Motor neuron (in vitro differentiated cells): ENCODE measurements around the gene FAM222A. TPM values are rescaled to one million over a fixed set of nuclear protein-coding genes. Genes with fewer than 3 reads are reported as not detected.

ENCODE experiments used
- ATAC-seq, 8 experiments: fragments of 200-7000 bp; cut with Tn5 transposase; replicated peaks in 6 of 8; 2 replicates each; pipeline ENCODE4 v1.8.0; 2021; ENCODE audit warnings: mild to moderate bottlenecking in 8 of 8, moderate library complexity in 8 of 8
- H3K27ac ChIP-seq, 2 donors: fragments of 250-450 bp; sonication (Bioruptor Pico); 2 replicates each; pipeline ENCODE4 v1.9.0; 2021; ENCODE audit warnings: antibody characterized with exemption in 2 of 2, mild to moderate bottlenecking in 2 of 2, moderate library complexity in 1 of 2
- H3K4me1 ChIP-seq, 2 donors: fragments of 250-450 bp; sonication (Bioruptor Pico); replicated peaks in 1 of 2; 2 replicates each; pipeline ENCODE4 v1.6.1; 2021; ENCODE audit warnings: antibody characterized with exemption in 2 of 2, mild to moderate bottlenecking in 2 of 2, moderate library complexity in 1 of 2
- H3K4me3 ChIP-seq, 5 donors: fragments of 250-450 bp; sonication (Bioruptor Pico); 2 replicates each; pipeline ENCODE4 v1.9.0; 2021; ENCODE audit warnings: antibody characterized with exemption in 5 of 5, mild to moderate bottlenecking in 5 of 5, moderate library complexity in 4 of 5
- WGBS, 10 experiments: fragments of 450-650 bp; shearing (Covaris generic); methylation state at CpG; one replicate each; pipeline ENCODE4 v1.0.0; 2022; 5-methylcytosine and 5-hydroxymethylcytosine counted together
- in situ Hi-C, 9 experiments: fragments of 400-800 bp; cut with MboI; loops; one replicate each; pipeline ENCODE4 v1.15.0; 2021; ENCODE audit warnings: low sequenced_read_pairs in 9 of 9, low pct_unique_long_range_greater_than_20kb in 2 of 9; ENCODE audit not compliant: unreplicated experiment in 9 of 9
- total RNA-seq, 8 experiments: library from RNA; unstranded; fragments of 300-600 nt; gene quantifications; 2 replicates each; pipeline versions ENCODE4 v1.2.3 to v1.2.4, GENCODE V29; 2022

FAM222A gene
- total RNA-seq, 8 experiments from 2014 or later: 0.73 to 17.8 (median 8.1) TPM

DNA sequence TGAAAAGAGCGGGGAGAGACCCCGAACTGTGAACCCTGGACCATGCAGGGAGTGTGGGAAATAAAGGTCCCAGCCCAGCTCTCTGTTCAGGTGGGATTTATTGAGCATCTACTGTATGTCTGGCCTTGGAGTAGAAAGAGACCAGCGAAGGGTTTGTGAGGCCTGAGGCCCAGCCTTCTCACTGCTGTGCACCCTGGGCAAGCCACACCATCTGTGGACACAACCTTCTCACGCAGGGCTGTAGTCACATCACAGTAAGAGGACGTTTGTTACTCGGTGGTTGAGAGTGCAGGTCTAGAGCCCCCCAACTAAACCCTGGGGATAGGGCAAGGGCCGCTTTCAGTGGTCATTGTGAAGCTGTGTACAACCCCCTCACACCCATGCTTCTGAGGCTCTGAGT is 18.2 kb downstream of the FAM222A start:
- peak overlapping the region; percentile 36 to 69 for H3K27ac ChIP-seq
- no peak overlapping the region for H3K4me3 ChIP-seq
- 33 to 90% (median 81%) methylated on average over 1 to 6 of the region's 7 CpGs; no CpG with 5 or more reads in 5 of the 10 experiments for whole genome bisulfite sequencing, 10 experiments
- peaks cover 53 to 62% of the 10 kb centered on the region in 2 donors for H3K4me1 ChIP-seq
- no peak for ATAC-seq
- in situ Hi-C loops: no loop called here

DNA sequence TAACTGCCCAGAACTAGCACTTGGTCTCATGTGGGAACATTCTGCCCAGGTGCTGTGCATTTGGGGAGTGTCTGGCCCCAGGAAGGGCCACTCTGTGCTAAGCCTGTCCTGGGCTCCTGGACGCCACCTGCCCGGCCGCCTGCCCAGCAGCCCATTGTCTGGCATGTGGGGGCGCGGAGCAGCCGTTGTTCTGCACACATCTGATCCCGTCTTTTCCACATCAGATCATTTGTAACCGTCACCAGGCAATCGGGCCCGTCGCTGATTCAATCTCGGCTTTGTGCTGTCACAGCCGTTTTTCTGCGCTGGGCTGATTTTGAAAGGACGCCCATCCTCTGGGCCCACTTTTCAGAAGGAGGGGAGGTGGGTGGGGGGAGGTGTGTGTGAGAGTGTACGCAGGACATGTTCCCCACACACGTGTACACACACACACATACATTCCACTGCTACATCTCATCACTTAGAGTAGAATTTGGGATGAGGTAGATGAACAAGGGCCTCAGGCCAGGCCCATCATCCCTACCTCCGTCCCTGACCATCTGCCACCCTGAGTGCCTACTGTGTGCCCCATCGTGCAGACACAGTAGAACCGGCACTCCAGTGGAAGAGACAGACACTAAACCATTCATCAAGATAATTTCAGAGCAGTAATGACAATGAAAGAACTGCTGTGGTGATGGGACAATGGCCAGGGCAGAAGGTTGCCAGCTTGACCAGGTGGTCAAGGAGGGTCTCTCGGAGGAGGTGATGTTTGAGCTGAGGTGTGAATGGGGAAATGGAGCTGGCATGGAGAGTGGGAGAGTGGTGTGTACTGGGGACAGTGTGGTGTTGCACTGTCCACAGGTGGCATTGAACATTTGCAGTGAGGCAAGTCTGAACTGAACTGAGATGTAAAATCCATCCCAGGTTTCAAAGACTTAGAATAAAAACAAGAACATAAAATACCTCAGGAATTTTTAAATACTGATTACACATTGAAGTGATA is 19.0 kb downstream of the FAM222A start:
- no peak overlapping the region for H3K4me3 ChIP-seq
- peak in 5 of 8 experiments; percentile 15 to 46 (median 22) for ATAC-seq
- peak overlapping the region; percentile 36 to 69 for H3K27ac ChIP-seq
- 10 to 80% (median 47%) methylated on average over 1 to 6 of the region's 21 CpGs; no CpG with 5 or more reads in 3 of the 10 experiments for WGBS, 10 experiments
- H3K4me1 ChIP-seq: peaks cover 53 to 62% of the 10 kb centered on the region in 2 donors
- in situ Hi-C loops: no loop called here

DNA sequence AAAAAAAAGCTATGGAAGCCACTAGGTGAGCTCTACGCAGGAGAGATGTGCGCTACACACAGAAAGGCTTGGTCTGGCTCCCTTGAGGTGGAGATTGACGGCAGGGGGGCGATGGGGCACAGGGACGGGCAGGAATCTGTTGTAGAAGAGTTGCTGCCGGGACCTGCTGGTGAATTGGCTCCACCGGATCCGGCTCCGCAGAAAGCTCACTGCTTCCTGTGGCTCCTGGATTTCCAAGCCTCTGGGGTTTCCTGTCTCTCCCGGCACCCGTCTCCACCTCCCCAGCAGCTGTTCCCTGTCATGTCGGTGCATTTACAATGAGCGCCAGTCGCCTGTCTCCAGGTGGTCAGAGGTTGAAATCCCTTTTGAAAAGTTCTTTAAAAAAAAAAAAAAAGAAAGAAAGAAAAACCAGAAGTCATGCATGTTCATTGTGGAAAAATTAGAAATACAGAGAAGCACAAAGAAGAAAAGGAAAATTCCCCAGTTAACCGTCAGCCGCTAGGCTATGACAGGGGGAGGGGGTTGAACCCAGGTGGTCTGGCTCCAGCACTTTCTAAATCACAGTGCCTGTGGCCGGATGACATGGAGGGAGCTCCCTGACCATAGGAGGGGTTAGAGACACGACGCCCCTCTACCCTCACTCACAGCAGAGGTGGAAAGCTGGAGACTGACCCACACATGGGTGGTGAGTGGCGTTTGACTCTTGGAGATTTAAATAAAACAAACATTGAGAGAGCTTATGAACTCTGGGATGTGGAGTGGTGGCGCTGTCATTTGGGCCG is 20.8 kb downstream of the FAM222A start:
- Histone ChIP-seq H3K4me3 (peak overlapping the region in 1 of 5 donors; percentile 8), H3K4me1 (peaks cover 67 to 76% of the 10 kb centered on the region in 2 donors), H3K27ac (no peak overlapping the region)
- ATAC-seq: peak in 1 of 8 experiments; percentile 20
- WGBS, 10 experiments: 18 to 69% (median 43%) methylated on average over 1 to 15 of the region's 22 CpGs; no CpG with 5 or more reads in 1 of the 10 experiments
- in situ Hi-C loops: no loop called here

DNA sequence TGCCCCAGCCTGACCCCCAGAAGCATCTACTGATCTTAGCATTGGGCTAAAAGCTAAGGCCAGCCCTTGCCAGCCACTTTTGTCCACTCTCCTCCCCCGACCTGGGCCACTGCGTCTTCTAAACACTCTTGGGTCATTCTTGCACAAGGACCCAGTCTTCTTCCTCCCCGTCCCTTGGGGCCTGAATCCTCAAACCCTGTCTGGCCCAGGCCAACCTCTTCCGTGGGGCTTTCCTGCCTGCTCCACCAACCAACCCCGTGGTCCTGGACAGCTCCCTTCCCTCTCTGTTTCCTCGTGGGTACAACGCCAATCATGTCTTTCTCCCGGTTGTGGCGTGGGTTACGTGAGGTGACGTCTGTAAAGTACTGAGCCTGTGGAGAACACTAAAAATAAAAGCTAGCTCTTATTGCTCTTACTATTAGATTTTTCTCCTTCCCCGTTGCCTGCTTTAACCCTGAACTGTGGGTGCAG is 21.5 kb downstream of the FAM222A start:
- Histone ChIP-seq H3K27ac (no peak overlapping the region), H3K4me3 (no peak overlapping the region), H3K4me1 (peaks cover 74 to 83% of the 10 kb centered on the region in 2 donors)
- ATAC-seq: no peak
- in situ Hi-C loops: no loop called here
- 0 to 73% (median 50%) methylated on average over 1 to 9 of the region's 12 CpGs; no CpG with 5 or more reads in 2 of the 10 experiments for WGBS, 10 experiments

DNA sequence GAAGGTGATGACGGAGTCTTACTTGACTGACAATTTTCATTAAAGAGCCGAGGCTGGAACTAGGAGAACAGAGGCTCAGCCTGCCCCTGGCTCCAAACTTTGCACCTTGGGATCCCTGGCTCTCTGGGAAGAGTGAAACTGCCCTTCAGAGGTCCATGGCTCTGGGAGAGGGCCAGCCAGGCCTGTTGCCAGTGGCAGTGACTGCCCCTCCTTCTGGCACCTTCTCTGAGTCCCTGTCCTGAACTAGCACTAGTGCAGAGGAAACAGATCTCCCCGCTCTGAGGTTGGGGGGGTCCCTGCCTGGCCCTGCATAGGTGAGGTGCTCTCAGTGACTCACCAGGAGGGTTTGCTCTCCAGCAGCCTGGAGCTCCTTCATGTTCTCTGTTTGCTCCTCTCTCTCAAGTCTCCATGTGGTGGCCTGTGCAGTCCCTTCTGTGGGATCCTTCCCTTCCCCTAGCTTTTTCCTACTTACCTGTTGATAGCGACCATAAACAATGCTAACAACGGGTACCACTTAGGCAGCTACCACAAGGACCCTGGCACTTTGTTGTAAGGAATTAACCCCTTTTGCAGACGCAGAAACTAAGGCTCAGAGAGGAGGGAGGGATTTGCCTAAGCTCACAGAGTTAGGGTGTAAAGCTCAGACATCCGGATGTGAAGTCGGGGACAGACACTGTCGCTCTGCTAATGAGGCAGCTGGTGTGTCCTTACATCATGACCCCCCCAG is 22.4 kb downstream of the FAM222A start:
- in situ Hi-C loops: no loop called here
- Histone ChIP-seq H3K4me1 (peaks cover 75 to 84% of the 10 kb centered on the region in 2 donors), H3K27ac (peak overlapping the region; percentile 73 to 81), H3K4me3 (no peak overlapping the region)
- WGBS, 10 experiments: 15 to 74% (median 40%) methylated on average over 1 to 6 of the region's 9 CpGs; no CpG with 5 or more reads in 3 of the 10 experiments
- ATAC-seq: no peak

DNA sequence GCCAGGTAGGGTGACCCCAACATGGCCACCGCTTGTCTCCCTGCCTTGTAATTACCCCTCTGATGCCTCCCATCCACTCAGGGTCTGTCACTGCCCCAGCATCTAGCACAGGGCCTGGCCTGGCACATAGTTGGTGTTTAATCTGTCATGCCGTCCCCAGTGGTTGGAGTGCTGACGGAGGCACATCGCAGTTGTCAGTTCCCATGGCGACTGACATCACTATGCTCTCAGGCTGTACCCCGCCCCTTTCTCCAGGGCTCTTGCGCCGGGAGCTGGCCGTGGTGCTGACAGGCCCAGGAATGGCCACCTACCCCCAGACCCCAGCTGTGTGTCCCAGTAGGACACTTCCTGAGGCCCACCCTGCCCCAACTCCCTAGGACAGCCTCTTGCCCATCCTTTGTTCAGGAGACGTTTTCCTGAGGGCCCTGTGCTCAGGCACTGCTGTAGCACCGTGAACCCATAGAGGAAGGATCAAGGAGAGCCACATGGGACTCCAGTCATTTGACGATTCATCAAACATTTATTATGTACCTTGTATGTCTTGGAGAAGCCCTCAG is 23.0 kb downstream of the FAM222A start:
- H3K4me1 ChIP-seq: peaks cover 75 to 80% of the 10 kb centered on the region in 2 donors

DNA sequence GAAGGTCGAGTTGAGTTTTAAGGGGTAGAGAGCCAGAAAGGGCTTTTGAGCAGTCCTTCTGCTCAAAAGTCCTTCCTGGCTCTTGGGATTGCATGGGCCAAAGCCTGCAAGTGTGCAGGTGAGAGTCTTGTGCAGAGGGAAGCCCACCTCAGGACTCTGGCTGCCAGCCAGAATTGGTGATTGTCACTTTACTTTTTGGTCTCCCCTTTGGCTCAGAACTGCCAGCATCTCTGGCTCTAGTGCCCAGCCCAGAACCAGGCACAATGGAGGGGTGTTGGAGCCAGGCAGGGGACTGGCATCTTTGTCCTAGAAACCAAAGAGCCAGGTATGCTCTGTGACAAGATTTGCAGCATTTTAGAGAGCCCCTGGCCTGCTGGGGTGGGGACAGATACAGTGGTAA is 23.5 kb downstream of the FAM222A start:
- H3K4me1 ChIP-seq: peaks cover 77 to 80% of the 10 kb centered on the region in 2 donors
- no peak overlapping the region for H3K4me3 ChIP-seq
- in situ Hi-C loops: no loop called here
- ATAC-seq: no peak
- WGBS, 10 experiments: 0% methylated on average over 1 of the region's 1 CpG; no CpG with 5 or more reads in 9 of the 10 experiments
- H3K27ac ChIP-seq: peak overlapping the region; percentile 73 to 81

More for the DNA sequence above, 23.0 kb downstream of the FAM222A start:
- ATAC-seq: peak; percentile 81 to 99 (median 88)
- peak overlapping the region; percentile 73 to 81 for H3K27ac ChIP-seq
- 23 to 100% (median 50%) methylated on average over 1 to 6 of the region's 12 CpGs; no CpG with 5 or more reads in 7 of the 10 experiments for WGBS, 10 experiments
- no peak overlapping the region for H3K4me3 ChIP-seq
- in situ Hi-C loops: no loop called here

DNA sequence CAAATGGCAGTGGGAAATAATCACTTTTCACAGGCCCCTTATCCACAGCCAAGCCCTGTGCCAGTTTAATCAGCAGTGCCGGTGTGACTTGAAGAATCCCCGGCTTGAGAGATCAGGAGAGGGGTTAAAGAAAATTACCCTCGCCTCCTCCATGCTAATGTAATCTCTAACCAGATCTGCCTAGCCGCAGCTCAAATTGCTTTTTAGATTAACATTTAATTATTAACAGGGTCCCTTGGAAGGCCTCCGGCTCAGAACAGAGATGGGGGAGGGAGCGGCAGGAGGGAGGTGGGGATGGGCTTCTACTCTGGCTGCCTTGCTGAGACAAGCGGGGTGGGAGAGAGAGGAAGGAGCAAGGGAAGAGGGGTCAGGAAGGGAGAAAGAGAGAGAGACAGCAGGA is 24.0 kb downstream of the FAM222A start:
- ATAC-seq: peak in 5 of 8 experiments; percentile 57 to 77 (median 63)
- Histone ChIP-seq H3K27ac (peak overlapping the region; percentile 73 to 81), H3K4me3 (no peak overlapping the region), H3K4me1 (peaks cover 77 to 80% of the 10 kb centered on the region in 2 donors)
- in situ Hi-C loops: no loop called here
- 0 to 69% (median 18%) methylated on average over 1 to 3 of the region's 7 CpGs; no CpG with 5 or more reads in 4 of the 10 experiments for WGBS, 10 experiments

DNA sequence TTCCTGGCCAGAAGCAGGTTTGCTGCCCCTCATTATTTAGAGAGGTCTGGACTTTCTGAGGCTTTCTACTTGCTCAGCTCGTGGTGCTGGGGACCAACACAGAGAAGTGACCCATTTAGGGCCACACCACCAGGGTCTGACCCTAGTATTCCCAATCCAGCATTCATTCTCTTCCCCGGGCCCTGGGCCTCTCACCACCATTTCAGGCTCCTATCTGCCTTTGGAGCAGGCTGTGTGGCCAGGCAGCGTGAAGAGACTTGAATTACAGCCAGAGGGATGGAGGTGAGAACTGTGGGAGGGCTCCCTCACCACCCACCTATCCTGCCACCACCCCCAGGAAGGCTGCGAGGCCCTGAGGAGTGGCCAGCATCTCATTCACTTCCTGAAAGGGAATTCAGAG is 24.6 kb downstream of the FAM222A start:
- in situ Hi-C loops: no loop called here
- H3K4me1 ChIP-seq: peaks cover 79 to 80% of the 10 kb centered on the region in 2 donors
- 20 to 80% methylated on average over 1 to 2 of the region's 4 CpGs; no CpG with 5 or more reads in 8 of the 10 experiments for WGBS, 10 experiments
- ATAC-seq: no peak
- no peak overlapping the region for H3K4me3 ChIP-seq
- H3K27ac ChIP-seq: peak overlapping the region; percentile 73 to 81

DNA sequence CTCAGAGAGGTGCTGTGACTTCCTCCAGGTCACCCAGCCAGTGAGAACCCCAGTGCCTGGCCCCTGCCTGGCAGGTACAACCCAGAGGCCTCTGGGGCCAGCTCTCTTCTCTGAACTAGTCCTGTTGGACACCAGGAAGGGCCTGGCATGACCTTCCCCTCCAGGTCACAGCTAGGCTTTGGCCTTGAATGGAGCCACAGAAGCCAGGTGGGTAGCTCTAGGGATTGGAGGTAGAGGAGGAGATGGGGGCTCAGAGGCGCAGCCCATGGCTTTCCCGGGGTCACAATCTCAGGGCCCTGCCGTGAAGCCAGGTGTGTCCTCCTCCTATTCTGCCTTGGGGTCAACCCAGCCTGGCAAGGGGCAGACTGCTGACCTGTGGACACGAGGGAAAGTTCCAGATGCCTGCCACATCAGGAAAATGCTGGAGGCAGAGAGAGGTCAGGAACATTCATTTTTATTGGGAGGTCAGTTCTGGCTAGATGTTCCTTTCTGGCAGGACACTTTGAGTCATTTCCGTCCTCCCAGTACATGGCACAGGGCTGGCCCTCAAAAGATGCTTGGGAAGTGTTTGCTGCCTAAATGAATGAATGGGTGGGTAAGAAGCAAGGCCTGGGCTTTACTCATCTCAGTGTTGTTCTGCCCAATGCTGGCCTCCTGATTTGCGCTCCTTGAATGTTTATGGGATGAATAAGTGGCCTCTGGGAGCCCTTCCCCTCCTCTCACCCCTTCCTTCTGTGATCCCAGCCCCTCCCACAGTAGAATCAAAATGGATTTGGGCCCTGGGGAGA is 25.4 kb downstream of the FAM222A start:
- peaks cover 75 to 81% of the 10 kb centered on the region in 2 donors for H3K4me1 ChIP-seq

More for the DNA sequence above, 25.4 kb downstream of the FAM222A start:
- no peak overlapping the region for H3K4me3 ChIP-seq
- in situ Hi-C loops: no loop called here
- peak in 1 of 8 experiments; percentile 15 for ATAC-seq
- 20 to 100% (median 80%) methylated on average over 1 to 2 of the region's 6 CpGs; no CpG with 5 or more reads in 3 of the 10 experiments for WGBS, 10 experiments
- H3K27ac ChIP-seq: peak overlapping the region; percentile 73 to 81
